GM12865 (cell line): ENCODE results near the gene CACNA2D4.

ENCODE experiments used
- DNase-seq: peaks from one replicate; pipeline ENCODE4 v3.0.0; 2010; ENCODE audit warnings: low read depth
- H3K4me3 ChIP-seq: 2 replicates; pipeline ENCODE4 v1.5.1; 2011; ENCODE audit warnings: mild to moderate bottlenecking, low read depth, low read length, control low read depth
- CTCF ChIP-seq: IDR thresholded peaks from 2 replicates; pipeline ENCODE4 v1.5.1; 2011; ENCODE audit warnings: low read length, control low read depth, low read depth, inconsistent platforms; ENCODE audit not compliant: insufficient read depth; ENCODE audit errors: missing control alignments

CACNA2D4 gene

GRCh38 chr12:1880153-1880845 lies 38.2 kb downstream of the CACNA2D4 start:
- no peak for DNase-seq
- no peak for TF ChIP-seq CTCF
- H3K4me3 ChIP-seq, result no peak overlapping the region

- DNase-seq, result no peak
- no peak for TF ChIP-seq CTCF
- H3K4me3 ChIP-seq, result no peak overlapping the region
Observed at GRCh38 chr12:1879633-1880032, 38.8 kb downstream of the CACNA2D4 start.

DNA sequence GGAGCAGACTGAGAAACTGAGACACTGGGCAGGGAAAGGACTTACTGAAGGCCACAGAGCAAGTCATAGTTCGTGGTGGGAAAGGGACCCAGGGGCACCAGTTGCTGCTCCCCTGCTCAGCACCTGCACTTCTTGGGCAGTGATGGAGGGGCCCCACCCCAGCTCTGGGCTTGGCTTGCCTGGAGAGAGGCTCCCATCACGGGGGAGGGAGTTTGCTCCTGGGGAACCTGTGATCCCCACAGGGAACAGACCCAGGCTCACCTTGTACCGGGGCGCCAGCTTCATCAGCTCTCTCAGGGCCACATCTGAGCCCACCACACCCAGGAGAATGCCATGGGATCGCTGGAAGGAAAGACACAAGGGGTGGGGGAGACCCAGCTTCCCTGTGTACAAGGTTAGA lies 39.8 kb downstream of the CACNA2D4 start:
- no peak for TF ChIP-seq CTCF
- H3K4me3 ChIP-seq, result no peak overlapping the region
- DNase-seq, result no peak

DNA sequence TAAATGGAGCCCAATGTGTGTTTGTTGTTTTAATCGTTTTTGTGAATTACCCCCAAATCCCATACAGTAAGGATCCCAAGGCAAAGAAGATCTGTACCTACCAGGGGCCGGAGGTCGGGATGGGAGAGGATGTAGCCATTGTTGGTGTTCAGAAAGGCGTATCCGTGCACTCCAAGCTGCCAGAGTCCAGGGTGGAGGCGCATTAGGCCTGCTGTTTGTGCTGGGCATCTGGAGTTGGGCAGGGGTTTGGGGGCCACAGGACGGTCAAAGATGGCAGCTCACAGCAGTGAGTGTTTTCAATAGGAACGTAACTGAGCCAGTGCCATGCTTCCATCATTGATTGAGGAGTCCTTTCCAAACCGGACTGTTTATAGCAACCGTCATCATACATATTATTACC lies 40.2 kb downstream of the CACNA2D4 start:
- no peak for TF ChIP-seq CTCF
- no peak overlapping the region for H3K4me3 ChIP-seq
- no peak for DNase-seq

- TF ChIP-seq CTCF, result no peak
- no peak overlapping the region for H3K4me3 ChIP-seq
- DNase-seq, result no peak
Observed at GRCh38 chr12:1877169-1877878, 41.1 kb downstream of the CACNA2D4 start.

DNA sequence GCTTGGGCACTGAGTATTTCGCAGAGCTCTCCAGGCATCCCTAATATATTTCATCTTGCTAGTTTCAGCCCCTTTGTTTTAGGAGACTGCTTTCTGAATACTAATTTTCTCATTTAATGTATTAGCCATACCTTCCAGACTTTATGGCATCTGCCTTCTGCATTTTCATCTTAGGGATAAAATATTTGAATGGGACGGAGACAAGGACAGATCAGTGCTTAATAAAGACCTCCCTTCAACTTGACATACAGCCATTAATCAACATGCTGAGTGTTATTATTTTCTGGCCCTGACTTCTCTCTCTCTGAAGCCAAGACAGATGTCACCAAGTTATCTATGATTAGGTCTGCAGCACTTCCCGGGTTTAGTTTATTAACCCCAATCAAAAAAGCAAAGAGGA lies 42.4 kb downstream of the CACNA2D4 start:
- DNase-seq, result no peak
- no peak for TF ChIP-seq CTCF

More for the DNA sequence above, 42.4 kb downstream of the CACNA2D4 start:
- H3K4me3 ChIP-seq, result no peak overlapping the region
